Kidney (tissue), 14 donors: Measurements from ENCODE around the gene HIVEP3. TPM values are rescaled to one million over a fixed set of nuclear protein-coding genes. Genes with fewer than 3 reads are reported as not detected.

Experiments
- DNase-seq, 5 donors: peaks; one replicate each; pipeline ENCODE4 v3.0.0-alpha.2; 2013 to 2020
- FAIRE-seq: peaks from 2 replicates; lab custom pipeline; 2012; peaks lifted over from hg19 to GRCh38; lab: Jason Lieb, UNC
- H3K27ac ChIP-seq, 2 donors: one replicate each; pipeline ENCODE4 v1.7.0; 2013; ENCODE audit warnings: low read depth in 2 of 2, low read length in 2 of 2, inconsistent platforms in 1 of 2
- H3K27me3 ChIP-seq: one replicate; pipeline ENCODE4 v1.7.1; 2013; ENCODE audit warnings: low read length, inconsistent platforms; ENCODE audit not compliant: control insufficient read depth, insufficient read depth
- H3K36me3 ChIP-seq, 3 donors: one replicate each; pipeline versions ENCODE4 v1.7.0 to v1.7.1; 2013; ENCODE audit warnings: low read length in 3 of 3, control low read depth in 1 of 3, inconsistent platforms in 1 of 3; ENCODE audit not compliant: insufficient read depth in 3 of 3, control insufficient read depth in 2 of 3
- H3K4me1 ChIP-seq, 3 donors: one replicate each; pipeline versions ENCODE4 v1.7.0 to v1.7.1; 2013; ENCODE audit warnings: low read length in 3 of 3, inconsistent platforms in 1 of 3, low read depth in 1 of 3; ENCODE audit not compliant: control insufficient read depth in 2 of 3, insufficient read depth in 2 of 3
- H3K4me3 ChIP-seq, 3 donors: one replicate each; pipeline versions ENCODE4 v1.7.0 to v1.8.1; 2013; ENCODE audit warnings: low read length in 3 of 3, control low read depth in 1 of 3, inconsistent platforms in 1 of 3
- H3K9ac ChIP-seq, 3 donors: one replicate each; pipeline versions ENCODE4 v1.7.0 to v1.7.1; 2013; ENCODE audit warnings: low read length in 3 of 3, control low read depth in 1 of 3, inconsistent platforms in 1 of 3
- H3K9me3 ChIP-seq, 3 donors: one replicate each; pipeline versions ENCODE4 v1.7.0 to v1.7.1; 2013; ENCODE audit warnings: low read length in 3 of 3, control low read depth in 1 of 3, inconsistent platforms in 1 of 3; ENCODE audit not compliant: control insufficient read depth in 2 of 3, insufficient read depth in 1 of 3
- intact Hi-C: fragments of 100-400 bp; cut with DNase I; formaldehyde crosslinking; loops from one replicate; pipeline ENCODE4 v1.11.1; 2022
- polyA plus RNA-seq: library from polyadenylated mRNA; stranded (reverse); fragments of 350-450 nt; fragmentation: Illumina TruSeq; extraction: RNeasy Lipid Tissue Mini Kit (QIAGEN cat#74804); gene quantifications from one replicate; pipeline ENCODE4 v1.2.3, GENCODE V29; 2014; ENCODE audit warnings: low read depth, low replicate concordance; ENCODE audit not compliant: insufficient read depth
- total RNA-seq: library from RNA; stranded (reverse); fragmentation: NEBNext Ultra II Directional; extraction: Animal tissue kit (Norgen Biotek cat#: 25700); gene quantifications from one replicate; pipeline ENCODE4 v1.2.1, GENCODE V29; 2021
- TF ChIP-seq, protein P1 (sequence below): IDR thresholded peaks from 3 replicates; pipeline ENCODE4 v1.5.1; 2012; ENCODE audit warnings: mild to moderate bottlenecking, moderate library complexity, borderline replicate concordance; ENCODE audit not compliant: insufficient read depth; ENCODE audit errors: extremely low read depth
- donor health status: control.
- donor health status: control.
- donor health status: control.
- donor health status: control.
- donor health status: control.
- donor health status: DM: yes; HTN: yes; CAD: no.
- donor health status: Normal renal cell carcinoma (clear cell type).

HIVEP3 gene
- total and polyA plus RNA-seq, 2 donors from 2014 or later, result 3.5 to 11.0 TPM

DNA sequence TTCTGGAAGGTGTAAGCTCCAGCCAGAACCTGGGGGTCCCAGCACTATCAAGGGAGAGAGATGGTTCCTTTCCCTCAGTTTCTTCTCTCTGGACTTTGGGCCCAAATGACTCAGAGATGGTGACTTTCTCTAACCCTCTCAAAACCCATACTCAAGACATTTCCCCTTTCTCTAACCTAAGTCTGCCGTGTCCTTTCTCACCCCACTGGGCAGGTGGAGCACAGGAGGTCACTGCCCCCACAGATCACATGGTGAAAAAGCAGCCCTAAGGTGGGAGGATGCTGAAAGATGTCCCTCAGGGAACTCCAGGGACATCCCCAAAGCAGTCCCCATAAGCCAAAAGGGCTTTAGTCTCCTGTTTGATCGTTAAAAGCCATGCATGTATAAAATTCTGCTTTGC is 173.7 kb downstream of the HIVEP3 start:
- Histone ChIP-seq H3K27me3 (no peaks in the 10 kb centered on the region), H3K27ac (no peak overlapping the region), H3K9me3 (no peaks in the 10 kb centered on the region), H3K9ac (no peak overlapping the region), H3K4me3 (no peak overlapping the region), H3K36me3 (no peaks in the 10 kb centered on the region), H3K4me1 (peaks cover 0 to 4% (median 0%) of the 10 kb centered on the region in 3 donors)
- TF ChIP-seq, protein P1, sequence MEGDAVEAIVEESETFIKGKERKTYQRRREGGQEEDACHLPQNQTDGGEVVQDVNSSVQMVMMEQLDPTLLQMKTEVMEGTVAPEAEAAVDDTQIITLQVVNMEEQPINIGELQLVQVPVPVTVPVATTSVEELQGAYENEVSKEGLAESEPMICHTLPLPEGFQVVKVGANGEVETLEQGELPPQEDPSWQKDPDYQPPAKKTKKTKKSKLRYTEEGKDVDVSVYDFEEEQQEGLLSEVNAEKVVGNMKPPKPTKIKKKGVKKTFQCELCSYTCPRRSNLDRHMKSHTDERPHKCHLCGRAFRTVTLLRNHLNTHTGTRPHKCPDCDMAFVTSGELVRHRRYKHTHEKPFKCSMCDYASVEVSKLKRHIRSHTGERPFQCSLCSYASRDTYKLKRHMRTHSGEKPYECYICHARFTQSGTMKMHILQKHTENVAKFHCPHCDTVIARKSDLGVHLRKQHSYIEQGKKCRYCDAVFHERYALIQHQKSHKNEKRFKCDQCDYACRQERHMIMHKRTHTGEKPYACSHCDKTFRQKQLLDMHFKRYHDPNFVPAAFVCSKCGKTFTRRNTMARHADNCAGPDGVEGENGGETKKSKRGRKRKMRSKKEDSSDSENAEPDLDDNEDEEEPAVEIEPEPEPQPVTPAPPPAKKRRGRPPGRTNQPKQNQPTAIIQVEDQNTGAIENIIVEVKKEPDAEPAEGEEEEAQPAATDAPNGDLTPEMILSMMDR, result no peak
- FAIRE-seq, result no peak
- no peak for DNase-seq
- intact Hi-C loops, result no loop called here

- H3K9ac ChIP-seq, result no peak overlapping the region
- TF ChIP-seq, protein P1, result no peak
- H3K27me3 ChIP-seq, result no peaks in the 10 kb centered on the region
- DNase-seq, result no peak
- no peak overlapping the region for H3K27ac ChIP-seq
- H3K4me3 ChIP-seq, result no peak overlapping the region
- H3K4me1 ChIP-seq, result peaks cover 0 to 12% (median 0%) of the 10 kb centered on the region in 3 donors
- intact Hi-C loops, result no loop called here
- FAIRE-seq, result no peak
- H3K9me3 ChIP-seq, result no peaks in the 10 kb centered on the region
- no peaks in the 10 kb centered on the region for H3K36me3 ChIP-seq
Measured at GRCh38 chr1:41743366-41743765, 175.4 kb downstream of the HIVEP3 start.

- TF ChIP-seq, protein P1, result no peak
- no peak overlapping the region for H3K27ac ChIP-seq
- H3K36me3 ChIP-seq, result no peaks in the 10 kb centered on the region
- intact Hi-C loops, result no loop called here
- peaks cover 0 to 12% (median 0%) of the 10 kb centered on the region in 3 donors for H3K4me1 ChIP-seq
- no peak for FAIRE-seq
- H3K9me3 ChIP-seq, result no peaks in the 10 kb centered on the region
- DNase-seq, result no peak
- H3K4me3 ChIP-seq, result no peak overlapping the region
- H3K27me3 ChIP-seq, result no peaks in the 10 kb centered on the region
- no peak overlapping the region for H3K9ac ChIP-seq
Measured at GRCh38 chr1:41742219-41742618, 176.5 kb downstream of the HIVEP3 start.

DNA sequence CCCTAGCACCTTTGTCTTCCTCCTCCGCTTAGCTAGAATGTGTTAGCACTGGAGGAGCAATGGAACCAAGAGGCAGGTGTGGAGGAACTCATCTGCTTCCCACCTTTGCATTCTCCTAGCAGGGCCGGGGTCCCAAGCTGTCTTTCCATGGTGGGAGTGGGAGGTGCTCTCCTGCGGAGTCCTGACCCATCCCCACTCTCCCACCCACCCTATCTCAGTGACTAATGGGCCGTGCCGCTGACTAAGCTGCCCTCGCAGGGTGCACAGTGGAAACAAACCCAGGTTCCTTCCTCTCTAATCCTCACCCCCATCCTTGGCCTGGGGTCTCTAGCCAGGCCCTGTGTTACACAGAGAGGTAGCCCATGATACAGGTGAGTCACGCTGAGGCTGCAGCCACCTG is 177.5 kb downstream of the HIVEP3 start:
- Histone ChIP-seq H3K9me3 (no peaks in the 10 kb centered on the region), H3K4me3 (no peak overlapping the region), H3K27ac (no peak overlapping the region), H3K9ac (no peak overlapping the region), H3K36me3 (no peaks in the 10 kb centered on the region), H3K4me1 (peaks cover 0 to 12% (median 0%) of the 10 kb centered on the region in 3 donors), H3K27me3 (no peaks in the 10 kb centered on the region)
- intact Hi-C loops, result no loop called here
- TF ChIP-seq, protein P1, result no peak
- no peak for FAIRE-seq
- no peak for DNase-seq
